Stimulated activated CD4-positive, alpha-beta T cell treated with anti-CD3 and anti-CD28 coated beads, Interleukin-4, amount 100 ng/mL, for 24 hours (primary cell): Measurements from ENCODE around the gene SBF1.

ENCODE experiments used
- DNase-seq: peaks from one replicate; pipeline ENCODE4 v3.0.0-alpha.2; 2020

The SBF1 gene

DNA sequence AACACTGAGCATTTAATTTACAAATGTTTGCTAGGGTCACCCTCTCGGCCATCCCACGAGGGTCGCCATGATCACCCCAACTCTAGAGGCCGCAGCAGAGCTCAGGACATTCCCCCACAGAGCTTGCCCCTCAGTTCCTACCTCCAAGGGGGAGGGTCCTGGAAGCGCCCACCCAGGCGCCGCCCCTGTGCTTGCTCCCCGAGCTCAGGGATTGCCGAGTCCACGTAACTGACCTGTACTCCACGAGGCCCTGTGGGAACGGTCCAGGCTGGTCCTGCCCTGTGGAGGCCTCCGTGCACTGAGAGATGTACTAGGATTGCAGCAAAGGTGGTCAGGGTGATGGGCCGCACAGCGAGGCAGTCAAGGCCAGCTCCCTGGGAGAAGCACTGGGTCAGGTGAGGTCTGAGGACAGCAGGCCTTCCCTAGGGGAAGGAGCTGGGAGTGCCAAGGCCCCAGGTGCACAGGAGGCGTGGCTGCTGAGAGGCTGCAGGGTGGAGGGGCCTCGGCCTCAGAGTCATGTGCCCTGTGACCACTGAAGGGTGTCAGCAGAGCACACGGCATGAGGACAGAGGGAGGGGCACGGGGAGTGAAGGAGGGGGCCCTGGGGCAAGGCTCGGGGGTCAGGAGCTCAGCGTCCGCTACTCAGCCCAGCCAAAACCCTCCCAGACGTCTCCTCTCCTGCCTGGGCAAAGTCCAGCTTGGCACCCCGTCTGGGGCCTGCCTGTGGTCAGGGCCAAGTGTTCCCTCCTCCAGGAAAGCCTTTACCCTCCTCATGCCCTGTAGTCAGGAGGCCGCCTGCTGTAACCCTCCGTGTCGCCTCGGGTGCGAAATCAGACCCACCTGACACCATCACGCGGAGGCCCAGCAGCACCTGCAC, 9.4 kb upstream of the SBF1 start:
- no peak for DNase-seq

DNA sequence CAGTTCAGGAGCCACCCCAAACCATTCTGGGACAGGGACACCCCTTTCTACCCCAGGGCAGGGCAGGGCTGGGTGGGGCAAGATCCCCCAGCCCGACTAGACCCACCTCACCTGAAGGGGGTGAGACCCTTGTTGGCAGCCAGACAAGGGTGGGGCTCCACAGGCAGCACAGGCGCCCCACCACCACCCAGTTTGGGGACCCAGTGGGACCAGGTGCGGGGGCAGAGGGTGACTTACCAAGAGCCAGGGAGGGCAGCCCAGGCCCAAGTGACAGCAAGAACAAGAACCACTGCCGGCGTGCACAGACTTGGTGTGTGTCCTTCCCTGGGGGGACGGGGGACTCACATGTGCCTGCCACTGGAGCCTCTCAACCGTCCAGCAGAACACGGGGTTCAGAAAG, 8.7 kb upstream of the SBF1 start:
- no peak for DNase-seq

DNA sequence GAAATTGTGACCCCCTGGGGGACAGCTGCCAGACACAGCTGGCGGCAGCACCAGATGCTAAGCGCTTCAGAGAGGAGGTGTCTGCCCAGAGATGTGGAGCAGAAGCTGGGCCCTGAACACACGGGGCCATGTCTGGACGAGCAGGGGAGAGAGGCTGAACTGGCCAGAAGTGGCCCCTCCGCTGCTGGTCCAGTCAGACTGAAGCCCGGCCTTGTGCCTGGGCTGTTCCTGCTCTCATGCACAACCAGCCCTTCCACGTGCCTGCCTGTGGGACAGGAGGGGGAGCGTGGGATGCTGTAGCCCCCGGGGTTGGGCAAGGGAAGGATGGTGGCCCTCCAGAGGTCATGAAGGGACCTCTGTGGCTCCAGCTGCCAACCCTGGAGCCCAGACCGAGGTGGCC, 8.3 kb upstream of the SBF1 start:
- no peak for DNase-seq

DNA sequence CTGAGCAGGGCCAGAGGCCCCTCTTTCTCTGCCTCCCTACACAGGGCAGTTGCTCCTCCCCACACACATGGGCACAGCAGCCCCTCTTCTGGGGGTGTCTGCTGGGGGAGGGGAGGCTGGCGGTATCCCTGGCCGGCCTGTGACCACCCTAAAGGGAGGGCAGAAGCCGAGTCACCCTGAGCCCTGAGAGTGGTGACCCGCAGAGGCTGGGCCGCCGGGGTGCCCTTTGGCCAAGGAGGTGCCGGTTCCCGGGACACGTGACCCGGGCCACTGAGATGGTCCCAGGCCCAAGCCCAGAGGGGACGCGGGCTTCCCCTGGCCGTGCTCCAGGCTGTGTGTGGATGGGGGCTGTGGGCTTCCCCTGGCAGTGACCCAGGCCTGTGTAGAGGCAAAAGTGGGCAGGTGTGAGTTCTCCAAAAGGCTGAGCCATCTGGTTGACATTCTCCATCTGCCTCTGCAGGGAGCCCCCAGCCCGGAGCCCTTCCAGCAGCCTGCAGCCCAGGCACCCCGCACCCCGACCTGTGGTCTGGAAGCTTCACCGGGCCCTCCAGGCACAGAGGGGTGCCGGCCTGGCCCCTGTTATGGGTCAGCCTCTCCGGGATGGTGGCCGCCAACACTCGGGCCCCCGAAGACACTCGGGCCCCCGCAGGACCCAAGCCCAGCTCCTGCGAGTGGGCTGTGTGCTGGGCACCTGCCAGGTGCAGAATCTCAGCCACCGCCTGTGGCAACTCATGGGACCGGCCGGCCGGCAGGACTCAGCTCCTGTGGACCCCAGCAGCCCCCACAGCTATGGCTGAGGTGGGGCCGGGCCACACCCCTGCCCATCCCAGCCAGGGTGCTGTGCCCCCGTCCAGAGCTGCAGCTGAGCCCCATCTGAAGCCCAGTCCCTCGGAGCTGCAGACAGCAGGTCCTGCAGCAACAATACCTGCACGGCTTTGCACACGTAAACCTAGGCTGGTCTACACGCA, 7.6 kb upstream of the SBF1 start:
- no peak for DNase-seq

DNA sequence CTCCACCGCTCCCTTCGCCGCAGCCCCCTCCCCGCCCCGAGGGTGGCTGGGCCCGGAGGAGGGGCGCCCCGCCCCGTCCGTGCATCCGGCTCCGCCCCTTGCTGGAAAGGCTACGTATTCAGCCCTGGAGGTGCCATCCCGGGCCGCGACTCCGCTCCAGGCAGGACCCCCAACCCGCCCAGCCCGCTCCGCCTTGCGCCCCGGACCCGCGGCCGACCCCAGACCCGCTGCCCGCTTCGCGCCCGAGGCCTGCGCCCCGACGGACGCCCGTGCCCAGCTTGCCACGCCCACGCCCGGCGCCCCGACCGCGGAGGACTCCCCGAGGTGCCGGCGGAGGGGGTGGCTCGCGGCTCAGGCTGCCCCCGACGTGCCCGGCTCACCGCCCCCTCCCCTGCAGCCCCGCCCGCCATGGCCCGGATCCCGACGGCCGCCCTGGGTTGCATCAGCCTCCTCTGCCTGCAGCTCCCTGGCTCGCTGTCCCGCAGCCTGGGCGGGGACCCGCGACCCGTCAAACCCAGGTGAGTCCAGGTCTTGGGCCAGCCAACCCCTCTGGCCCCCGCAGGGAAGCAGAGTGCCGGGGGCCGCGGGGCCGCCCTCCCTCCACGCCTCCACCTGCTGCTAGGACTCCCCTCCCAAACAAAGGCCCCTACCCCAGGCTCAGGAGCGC, 6.7 kb upstream of the SBF1 start, which contains the start of gene ADM2:
ADM2 (plus strand) TSS at position 104 of the 667 bp plus-strand sequence; CDS start at position 409, 305 bp downstream.
- DNase-seq = peak; percentile 66

DNA sequence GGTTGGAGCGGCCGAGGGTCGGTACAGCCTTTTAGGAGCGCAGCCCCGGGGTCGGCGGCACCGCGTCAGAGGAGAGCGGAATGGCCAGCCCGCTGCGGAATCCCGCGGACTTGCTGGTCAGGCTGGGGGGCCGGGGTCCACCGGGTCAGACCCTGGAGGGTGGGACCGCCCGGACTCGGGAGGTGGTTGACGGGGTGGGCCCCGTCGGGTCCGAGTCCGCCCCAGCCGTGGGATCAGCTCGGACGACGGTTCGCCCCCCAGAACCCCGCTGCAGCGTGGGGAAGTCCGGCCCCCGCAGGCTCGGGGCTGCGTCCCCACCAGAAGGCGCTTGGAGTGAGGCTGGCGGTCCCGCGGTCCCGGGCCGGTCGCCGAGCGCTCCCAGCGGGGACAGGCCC, 6.2 kb upstream of the SBF1 start:
- DNase-seq = no peak

DNA sequence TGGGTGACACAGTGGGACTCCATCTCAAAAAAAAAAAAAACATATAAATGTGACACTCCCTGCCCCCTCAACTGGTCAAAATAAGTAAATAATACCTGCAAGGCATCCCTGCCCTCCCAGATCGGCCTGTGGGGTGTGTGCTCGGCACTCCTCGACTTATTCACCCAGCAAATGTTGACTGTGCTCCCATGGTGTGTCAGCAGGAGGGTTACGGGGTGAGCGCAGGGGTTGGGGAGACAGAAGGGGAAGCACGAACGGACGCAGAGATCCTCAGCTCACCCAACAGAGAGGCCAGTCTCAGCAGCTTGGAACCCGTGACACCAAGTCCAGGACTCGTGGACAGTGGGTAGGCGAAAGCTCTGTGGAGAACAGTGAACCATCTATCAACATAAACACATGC, 4.9 kb upstream of the SBF1 start:
- DNase-seq = no peak

DNA sequence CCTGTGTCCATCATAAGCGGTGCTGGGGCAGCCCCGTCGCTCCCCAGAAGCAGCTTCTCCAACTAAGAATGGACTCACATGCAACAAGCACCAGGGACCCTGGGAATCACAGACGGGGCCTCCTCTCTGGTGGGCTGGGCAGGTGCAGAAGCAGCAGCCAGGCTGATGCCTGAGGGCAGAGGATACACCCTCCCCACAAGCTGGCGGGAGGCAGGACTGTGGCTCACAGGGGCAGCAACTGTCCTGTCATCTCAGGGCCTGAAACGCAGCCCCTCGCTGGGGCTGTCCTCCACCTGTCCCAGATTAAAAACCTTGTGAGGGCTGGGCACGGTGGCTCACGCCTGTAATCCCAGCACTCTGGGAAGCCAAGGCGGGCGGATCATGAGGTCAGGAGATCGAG, 3.1 kb upstream of the SBF1 start:
- DNase-seq = no peak

DNA sequence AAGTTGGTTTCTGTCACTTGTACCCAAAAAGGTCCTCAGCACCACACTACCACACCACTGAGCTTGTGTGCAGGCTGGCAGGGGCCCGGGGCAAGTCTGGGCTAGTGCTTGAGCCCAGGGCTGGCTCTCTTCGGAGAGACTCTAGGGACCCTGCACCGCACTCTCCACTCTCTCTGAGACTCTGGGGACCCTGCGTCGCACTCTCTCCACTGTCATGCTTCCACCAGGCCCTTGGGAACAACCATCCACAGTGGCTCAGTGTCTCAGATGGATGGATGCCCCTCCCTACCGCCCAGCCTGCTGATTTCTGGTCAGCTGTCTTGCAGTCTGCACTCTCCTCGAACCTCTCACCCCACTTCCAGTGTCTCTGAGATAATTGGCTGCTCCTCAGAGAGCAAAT, 2.0 kb upstream of the SBF1 start:
- DNase-seq = no peak

DNA sequence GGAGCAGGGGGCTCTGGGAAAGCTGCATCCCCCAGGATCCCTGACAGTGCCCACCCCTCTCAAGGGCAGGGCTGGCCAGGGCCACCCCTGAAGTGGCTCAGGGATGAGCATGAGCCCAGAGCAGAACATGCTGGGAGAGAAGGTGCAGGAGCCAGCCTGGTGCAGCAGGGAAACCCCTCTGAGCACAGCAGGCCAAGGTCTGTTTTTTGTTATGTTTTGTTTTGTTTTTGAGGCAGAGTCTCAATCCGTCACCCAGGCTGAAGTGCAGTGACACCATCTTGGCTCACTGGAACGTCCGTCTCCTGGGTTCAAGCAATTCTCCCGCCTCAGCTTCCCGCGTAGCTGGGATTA, 792 bp upstream of the SBF1 start:
- no peak for DNase-seq

DNA sequence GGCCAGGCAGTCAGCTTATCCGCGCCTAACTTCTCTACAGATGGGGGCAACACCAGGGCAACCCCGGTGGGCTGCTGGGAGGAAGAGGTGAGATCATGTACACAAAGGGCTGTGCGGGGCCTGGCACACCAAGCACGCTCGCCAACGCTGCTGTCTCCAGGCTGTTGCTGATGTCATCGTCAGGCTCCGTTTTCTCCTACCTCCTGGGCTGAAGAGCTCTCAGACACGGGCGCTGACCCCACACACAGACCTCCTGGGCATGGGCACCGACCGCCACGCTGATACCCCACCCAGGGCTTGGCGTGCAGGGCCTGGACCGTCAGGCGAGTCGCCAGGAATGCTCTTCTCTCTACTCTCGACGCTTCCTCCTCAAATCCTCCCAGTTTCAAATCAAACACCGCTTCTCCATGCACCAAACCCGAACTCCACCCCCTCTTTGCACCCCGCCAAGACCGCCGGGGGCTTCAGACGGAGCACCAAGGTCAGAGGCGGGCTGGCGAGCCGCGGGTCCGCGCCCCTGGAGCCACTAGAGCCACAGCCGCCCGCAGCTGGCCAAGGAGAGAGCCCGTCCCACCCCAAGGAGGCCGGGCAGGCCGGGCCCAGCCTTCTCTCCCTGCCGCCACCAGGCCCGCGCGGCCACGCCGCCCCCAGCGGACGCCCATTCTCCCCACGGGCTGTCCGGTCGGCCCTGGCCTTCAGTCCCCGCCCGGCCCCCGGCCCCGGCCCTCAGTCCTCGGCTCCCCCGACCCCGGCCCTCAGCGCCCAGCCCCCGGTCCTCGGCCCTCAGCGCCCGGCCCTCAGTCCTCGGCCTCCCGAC, 772 bp downstream of the SBF1 start:
- DNase-seq = peak; percentile 50

DNA sequence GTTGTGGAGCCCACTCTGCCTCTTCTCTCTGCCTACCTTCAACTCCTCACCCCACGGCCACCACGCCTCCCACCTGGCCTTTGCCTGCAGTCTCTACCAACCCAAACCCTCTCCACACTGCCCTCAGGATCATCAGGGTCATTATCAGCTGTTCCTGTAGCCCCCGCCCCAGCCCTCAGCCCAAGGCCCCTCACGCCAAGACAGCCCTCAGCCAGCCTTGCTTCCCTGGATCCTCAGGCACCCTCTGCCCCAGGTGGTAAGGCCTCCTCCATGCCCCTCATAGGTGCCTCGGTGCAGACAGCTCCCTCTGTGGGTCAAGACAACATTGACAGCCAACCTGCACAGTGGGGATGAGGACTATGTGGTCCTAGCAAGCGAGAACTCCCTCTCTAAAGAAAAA, 1.7 kb downstream of the SBF1 start:
- DNase-seq = peak; percentile 44

DNA sequence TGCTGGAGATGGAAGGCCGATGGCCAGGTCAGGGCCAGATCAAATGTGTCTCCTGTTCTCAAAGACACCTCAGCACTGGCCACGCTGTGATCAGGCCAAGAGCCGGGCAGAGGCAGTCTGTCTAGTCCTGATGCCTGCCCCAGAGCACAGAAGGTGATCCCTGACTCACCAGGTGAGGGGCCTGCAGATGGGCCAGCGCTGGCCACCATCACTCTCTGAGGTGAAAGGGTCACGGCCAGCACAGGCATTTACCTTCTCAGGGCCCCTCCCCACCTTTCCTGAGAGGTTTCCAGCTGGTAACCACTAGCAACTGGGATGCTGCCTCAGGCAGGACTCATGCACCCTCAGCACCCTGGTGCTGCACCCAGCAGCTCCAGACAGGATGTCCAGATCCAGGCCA, 2.9 kb downstream of the SBF1 start:
- no peak for DNase-seq

DNA sequence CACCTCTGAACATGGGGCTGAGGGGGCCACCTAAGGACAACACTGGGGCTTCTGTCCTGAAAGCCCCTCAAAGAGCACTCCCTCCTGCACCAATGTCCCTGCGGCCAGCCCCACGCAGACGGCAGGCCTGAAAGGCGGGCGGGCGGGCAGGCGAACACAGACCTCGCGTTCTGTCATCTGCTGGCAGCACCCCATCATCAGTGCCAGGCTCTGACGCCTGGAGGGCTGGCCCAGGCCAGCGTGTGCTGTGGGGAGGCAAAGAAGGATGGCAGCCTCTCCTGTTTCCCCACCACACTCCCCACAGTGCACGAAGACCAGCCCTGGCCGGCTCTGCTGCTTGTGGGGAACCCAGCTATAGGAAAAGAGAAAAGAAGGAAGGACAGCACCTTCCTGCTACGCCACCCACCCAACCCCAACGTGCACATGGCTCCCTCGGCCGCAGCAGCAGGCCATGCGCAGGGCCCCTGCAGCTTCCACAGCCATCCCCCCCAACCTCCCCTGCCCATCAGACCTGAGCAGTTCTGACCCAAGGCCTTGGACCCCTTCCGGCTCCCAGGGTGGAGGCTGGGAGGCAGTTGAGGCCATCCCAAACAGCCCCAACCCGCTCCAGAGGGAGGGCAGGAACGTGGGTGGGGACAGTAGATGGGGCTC, 3.5 kb downstream of the SBF1 start:
- no peak for DNase-seq

DNA sequence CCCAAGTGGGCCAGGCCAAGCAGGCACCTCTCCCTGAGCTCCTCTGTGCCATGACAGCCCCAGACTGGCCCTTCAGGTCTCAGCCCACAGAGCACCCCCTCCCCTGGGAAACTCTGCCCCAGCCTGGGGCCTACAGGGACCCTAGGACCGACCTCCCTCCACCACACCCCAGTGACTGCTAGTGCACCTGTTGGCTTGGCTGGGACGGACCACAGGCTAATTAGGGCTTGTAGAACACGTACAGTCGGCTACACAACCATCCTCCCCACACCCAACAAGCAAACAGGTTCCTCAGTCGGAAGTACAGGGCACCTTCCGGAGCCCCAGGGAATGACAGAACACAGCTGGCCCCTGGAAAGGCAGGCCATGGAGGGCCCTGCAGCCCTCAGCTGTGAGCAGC, 4.3 kb downstream of the SBF1 start:
- no peak for DNase-seq

DNA sequence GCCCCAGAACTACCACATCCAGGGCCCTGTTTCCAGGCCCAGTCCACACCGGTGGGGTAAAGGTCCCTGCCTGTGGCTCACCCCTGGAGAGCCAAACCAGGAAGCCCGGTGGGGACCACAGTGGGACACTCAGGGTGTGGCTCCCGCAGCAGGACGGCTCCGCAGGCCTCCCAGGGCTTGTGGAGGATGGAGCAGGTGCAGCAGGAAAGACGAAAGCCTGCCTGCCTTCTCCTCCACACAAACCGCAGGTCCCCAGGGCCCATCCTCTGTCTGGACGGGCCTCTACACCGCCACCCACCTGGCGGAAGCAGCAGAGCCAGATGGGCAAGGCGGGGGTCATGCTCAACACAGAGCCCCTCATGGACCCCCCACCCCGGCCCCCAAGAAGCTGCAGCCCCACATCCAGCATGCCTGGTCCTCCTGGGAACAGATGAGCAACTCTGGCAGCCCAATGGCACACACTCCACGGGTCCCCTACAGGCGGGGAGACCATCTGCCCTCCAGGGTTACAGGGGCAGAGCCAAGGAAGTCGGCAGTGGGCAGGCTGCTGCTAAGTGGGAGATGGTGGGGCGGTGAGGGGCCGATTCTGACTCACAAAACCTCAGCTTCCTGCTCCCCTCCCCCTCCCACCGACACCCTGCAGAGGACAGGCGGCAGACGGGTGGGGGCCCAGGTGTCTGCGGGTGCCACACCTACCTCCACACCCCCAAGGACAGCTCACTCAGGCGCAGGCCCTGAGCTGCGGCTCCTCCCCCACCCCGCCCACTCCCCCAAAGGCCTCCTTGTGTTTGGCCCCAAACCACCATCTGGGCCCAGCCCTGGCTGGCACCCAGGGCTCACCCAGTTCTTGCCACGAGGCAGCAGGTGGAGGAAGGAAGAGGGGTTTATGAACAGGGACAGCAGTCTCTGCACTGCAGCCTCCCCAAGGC, 5.2 kb downstream of the SBF1 start:
- DNase-seq = peak; percentile 90

DNA sequence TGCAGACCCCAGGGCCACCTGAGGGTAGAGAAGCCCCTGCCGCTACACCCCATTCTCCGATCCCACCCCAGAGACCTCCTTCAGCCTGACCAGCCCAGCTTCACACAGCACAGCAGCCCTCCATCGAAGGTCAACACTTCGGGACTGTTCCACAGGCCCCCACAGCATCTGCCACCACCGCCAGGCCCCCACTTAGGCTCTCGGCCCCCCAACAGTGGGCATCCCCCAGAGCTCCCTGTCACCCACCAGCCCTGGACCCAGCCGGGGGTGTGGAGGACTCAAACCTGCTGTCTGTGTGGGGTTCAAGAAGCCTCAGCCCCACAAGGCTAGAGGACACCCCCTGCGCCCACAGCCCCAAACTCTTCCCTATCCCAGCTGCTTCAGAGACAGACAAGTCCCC, 6.2 kb downstream of the SBF1 start:
- no peak for DNase-seq

DNA sequence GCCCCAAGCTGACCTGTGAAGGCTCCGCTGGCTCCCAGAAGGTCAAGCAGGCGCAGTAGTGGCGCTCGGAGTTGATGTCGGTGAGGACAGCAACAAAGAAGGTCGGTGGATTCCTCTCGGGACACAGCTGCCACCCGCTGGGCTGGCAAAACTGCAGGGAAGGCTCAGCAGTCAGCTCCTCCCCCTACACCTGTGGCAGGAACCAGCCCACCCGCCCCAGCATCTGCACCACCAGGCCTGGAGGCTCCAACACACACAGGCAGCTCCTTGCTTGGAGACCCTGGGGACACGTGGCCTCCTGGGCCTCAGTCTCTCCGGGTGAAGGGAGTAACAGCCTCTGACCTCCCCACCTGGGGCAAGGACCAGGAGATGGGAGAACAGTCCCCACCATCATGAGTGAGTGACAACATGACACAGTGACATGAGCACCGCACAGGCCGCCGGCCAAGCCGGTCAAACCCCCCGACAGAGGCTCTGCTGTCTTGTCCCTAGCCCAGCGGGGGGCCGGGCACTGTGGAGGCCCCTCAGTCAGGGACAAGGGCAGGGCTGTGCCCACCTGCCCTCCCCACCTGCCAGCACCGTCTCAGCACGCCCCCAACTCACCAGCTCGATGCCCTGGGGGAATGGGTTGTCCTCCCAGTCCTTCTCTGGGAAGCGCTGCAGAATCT, 6.9 kb downstream of the SBF1 start:
- DNase-seq = no peak

DNA sequence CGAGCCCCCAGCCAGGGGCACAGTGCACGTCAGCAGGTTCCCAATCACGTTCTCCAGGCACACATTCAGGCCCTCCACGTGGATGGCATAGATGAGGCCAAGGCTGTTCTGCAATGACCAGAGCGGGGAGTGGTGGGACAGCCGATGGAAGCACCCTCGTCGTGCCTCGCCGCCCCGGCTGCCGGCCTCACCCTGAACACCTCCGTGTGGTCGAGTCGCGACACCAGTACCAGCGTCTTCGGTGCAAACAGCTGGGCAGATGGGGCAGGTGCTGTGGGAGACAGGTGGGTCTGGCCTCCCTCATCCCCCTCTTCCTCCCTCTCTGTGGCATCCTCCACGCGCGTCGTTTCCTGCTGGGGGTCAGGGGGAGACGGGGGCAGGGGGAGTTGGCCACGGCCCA, 7.5 kb downstream of the SBF1 start:
- no peak for DNase-seq
